ENCODE measurements around the gene APRT. TPM values are rescaled to one million over a fixed set of nuclear protein-coding genes. Genes with fewer than 3 reads are reported as not detected.

APRT gene
- total RNA-seq, 2 experiments from 2014 or later = 153 to 154 TPM

- intact Hi-C loops (cut with DNase I, micrococcal nuclease) = no loop called here
- H3K4me1 Mint-ChIP-seq (ENCODE audit: low read depth) = peaks cover 10% of the 10 kb centered on the region
- TF ChIP-seq, protein P1, sequence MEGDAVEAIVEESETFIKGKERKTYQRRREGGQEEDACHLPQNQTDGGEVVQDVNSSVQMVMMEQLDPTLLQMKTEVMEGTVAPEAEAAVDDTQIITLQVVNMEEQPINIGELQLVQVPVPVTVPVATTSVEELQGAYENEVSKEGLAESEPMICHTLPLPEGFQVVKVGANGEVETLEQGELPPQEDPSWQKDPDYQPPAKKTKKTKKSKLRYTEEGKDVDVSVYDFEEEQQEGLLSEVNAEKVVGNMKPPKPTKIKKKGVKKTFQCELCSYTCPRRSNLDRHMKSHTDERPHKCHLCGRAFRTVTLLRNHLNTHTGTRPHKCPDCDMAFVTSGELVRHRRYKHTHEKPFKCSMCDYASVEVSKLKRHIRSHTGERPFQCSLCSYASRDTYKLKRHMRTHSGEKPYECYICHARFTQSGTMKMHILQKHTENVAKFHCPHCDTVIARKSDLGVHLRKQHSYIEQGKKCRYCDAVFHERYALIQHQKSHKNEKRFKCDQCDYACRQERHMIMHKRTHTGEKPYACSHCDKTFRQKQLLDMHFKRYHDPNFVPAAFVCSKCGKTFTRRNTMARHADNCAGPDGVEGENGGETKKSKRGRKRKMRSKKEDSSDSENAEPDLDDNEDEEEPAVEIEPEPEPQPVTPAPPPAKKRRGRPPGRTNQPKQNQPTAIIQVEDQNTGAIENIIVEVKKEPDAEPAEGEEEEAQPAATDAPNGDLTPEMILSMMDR (IDR thresholded peaks at IDR 0.05) = no peak
- no peak for ATAC-seq (ENCODE audit: poor library complexity)
- H3K27me3 Mint-ChIP-seq = no peaks in the 10 kb centered on the region
- Histone ChIP-seq H3K4me1 (ENCODE audit: insufficient read depth, low read length) (peaks cover 46% of the 10 kb centered on the region), H3K27ac (ENCODE audit: low read depth in 1 of 2, low read length in 2 of 2) (no peak overlapping the region), H3K36me3 (ENCODE audit: insufficient read depth, low read length) (peaks cover 23% of the 10 kb centered on the region), H3K9me3 (ENCODE audit: control insufficient read depth in 1 of 2, insufficient read depth in 1 of 2, low read length in 2 of 2) (no peaks in the 10 kb centered on the region), H3K4me3 (ENCODE audit: low read length) (no peak overlapping the region), H3K27me3 (ENCODE audit: control insufficient read depth in 1 of 2, insufficient read depth in 2 of 2, low read length in 2 of 2) (no peaks in the 10 kb centered on the region)
- POLR2A ChIA-PET = interaction anchor here (0.8 to 2.4 kb wide), 3 partner anchors 12 to 61 kb away, joined by 3 to 6 read pairs (median 5); partner anchors contain the start of genes GALNS and TRAPPC2L
- CTCF ChIA-PET = interaction anchor here (1.4 kb wide), 1 partner anchor 25 kb away, joined by 3 read pairs; no protein-coding TSS in a partner anchor
- H3K36me3 Mint-ChIP-seq (ENCODE audit: low read depth) = peaks cover 4% of the 10 kb centered on the region
- DNase-seq = no peak
- no peak overlapping the region for H3K4me3 Mint-ChIP-seq
- H3K9me3 Mint-ChIP-seq = no peaks in the 10 kb centered on the region
- H3K27ac Mint-ChIP-seq = no peak overlapping the region
Measured at GRCh38 chr16:88806491-88807111, 5.1 kb downstream of the APRT start.

DNA sequence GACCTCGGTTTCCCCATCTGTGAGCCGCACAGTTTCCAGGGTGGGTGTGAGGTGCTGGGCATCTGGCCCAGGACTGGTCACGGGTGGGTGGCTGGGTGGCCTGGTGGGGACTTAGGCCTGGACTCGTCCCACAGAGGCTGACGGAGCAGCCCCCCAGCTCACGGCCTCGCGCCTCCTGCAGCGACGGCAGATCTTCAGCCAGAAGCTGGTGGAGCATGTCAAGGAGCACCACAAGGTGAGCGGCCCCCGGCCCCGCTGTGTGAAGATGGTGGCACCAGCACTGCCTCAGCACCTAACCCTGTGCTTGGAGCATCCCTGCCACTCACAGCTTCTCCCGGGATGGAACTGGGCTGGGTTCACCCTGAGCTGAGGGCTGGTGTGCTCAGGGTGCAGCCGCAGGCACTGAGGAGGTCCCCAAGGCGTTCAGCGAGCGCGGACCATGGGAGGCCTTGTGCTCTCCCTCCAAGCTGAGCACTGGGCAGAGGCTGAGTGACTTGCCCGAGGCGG, 5.8 kb downstream of the APRT start:
- DNase-seq = no peak
- ChIA-PET CTCF (no interaction called here), POLR2A (interaction anchor here (0.7 to 2.4 kb wide), 4 partner anchors 11 to 51 kb away, joined by 3 to 6 read pairs (median 4); partner anchors contain the start of genes GALNS and TRAPPC2L)
- Histone ChIP-seq H3K4me3 (ENCODE audit: low read length) (no peak overlapping the region), H3K27me3 (ENCODE audit: control insufficient read depth in 1 of 2, insufficient read depth in 2 of 2, low read length in 2 of 2) (no peaks in the 10 kb centered on the region), H3K4me1 (ENCODE audit: insufficient read depth, low read length) (peaks cover 42% of the 10 kb centered on the region), H3K9me3 (ENCODE audit: control insufficient read depth in 1 of 2, insufficient read depth in 1 of 2, low read length in 2 of 2) (no peaks in the 10 kb centered on the region), H3K36me3 (ENCODE audit: insufficient read depth, low read length) (peaks cover 23% of the 10 kb centered on the region), H3K27ac (ENCODE audit: low read depth in 1 of 2, low read length in 2 of 2) (no peak overlapping the region)
- intact Hi-C loops (cut with DNase I, micrococcal nuclease) = no loop called here
- Mint-ChIP-seq H3K27me3 (no peaks in the 10 kb centered on the region), H3K4me1 (ENCODE audit: low read depth) (peaks cover 15% of the 10 kb centered on the region), H3K36me3 (ENCODE audit: low read depth) (peaks cover 4% of the 10 kb centered on the region), H3K9me3 (no peaks in the 10 kb centered on the region), H3K27ac (no peak overlapping the region), H3K4me3 (no peak overlapping the region)
- TF ChIP-seq, protein P1 (IDR thresholded peaks at IDR 0.05) = no peak
- no peak for ATAC-seq (ENCODE audit: poor library complexity)

DNA sequence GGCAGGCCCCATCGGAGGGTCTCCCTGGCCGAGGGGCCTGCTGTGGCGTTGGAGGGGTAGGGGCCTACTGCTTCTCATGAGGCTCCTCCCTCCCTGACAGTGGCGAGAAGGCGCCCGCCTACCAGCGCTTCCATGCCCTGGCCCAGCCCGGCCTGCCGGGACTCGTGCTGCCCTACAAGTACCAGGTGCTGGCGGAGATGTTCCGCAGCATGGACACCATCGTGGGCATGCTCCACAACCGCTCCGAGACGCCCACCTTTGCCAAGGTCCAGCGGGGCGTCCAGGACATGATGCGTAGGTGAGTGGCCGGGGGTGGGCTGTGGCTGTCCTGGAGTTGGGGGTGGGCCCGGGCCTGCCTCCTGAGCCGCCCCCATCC, 6.4 kb downstream of the APRT start:
- H3K4me3 Mint-ChIP-seq = no peak overlapping the region

More for the DNA sequence above, 6.4 kb downstream of the APRT start:
- no peak overlapping the region for H3K27ac ChIP-seq (ENCODE audit: low read depth in 1 of 2, low read length in 2 of 2)
- Mint-ChIP-seq H3K9me3 (no peaks in the 10 kb centered on the region), H3K36me3 (ENCODE audit: low read depth) (peaks cover 4% of the 10 kb centered on the region), H3K27me3 (no peaks in the 10 kb centered on the region), H3K27ac (no peak overlapping the region), H3K4me1 (ENCODE audit: low read depth) (peaks cover 21% of the 10 kb centered on the region)
- H3K9me3 ChIP-seq (ENCODE audit: control insufficient read depth in 1 of 2, insufficient read depth in 1 of 2, low read length in 2 of 2) = no peaks in the 10 kb centered on the region
- DNase-seq (peak in 2 of 14 experiments; percentile 33 to 41), ATAC-seq (ENCODE audit: poor library complexity) (no peak)
- TF ChIP-seq, protein P1 (IDR thresholded peaks at IDR 0.05) = no peak
- CTCF ChIA-PET = interaction anchor here (1.2 kb wide), 1 partner anchor 10 kb away, joined by 3 read pairs; no protein-coding TSS in a partner anchor
- POLR2A ChIA-PET = interaction anchor here (1.0 to 1.6 kb wide), 2 partner anchors 11 to 52 kb away, joined by 3 to 5 read pairs; partner anchors contain the start of genes GALNS and TRAPPC2L
- intact Hi-C loops (cut with DNase I, micrococcal nuclease) = no loop called here
- H3K4me3 ChIP-seq (ENCODE audit: low read length) = no peak overlapping the region
- peaks cover 39% of the 10 kb centered on the region for H3K4me1 ChIP-seq (ENCODE audit: insufficient read depth, low read length)
- no peaks in the 10 kb centered on the region for H3K27me3 ChIP-seq (ENCODE audit: control insufficient read depth in 1 of 2, insufficient read depth in 2 of 2, low read length in 2 of 2)
- peaks cover 23% of the 10 kb centered on the region for H3K36me3 ChIP-seq (ENCODE audit: insufficient read depth, low read length)
